Breast epithelium (tissue), 3 donors: ENCODE measurements around the gene KRTAP10-9.

ENCODE experiments used
- CTCF ChIP-seq, 3 donors: fragments of 450-650 bp; IDR thresholded peaks; one replicate each; pipeline ENCODE4 v1.5.1; 2016 to 2017; ENCODE audit warnings: antibody characterized with exemption in 3 of 3, mild to moderate bottlenecking in 3 of 3, moderate library complexity in 3 of 3
- POLR2AphosphoS5 ChIP-seq, 3 donors: sonication (generic); formaldehyde crosslinking; IDR thresholded peaks; one replicate each; pipeline ENCODE4 v1.6.1; 2017; ENCODE audit warnings: antibody characterized with exemption in 3 of 3

- no peak for TF ChIP-seq CTCF (IDR thresholded peaks at IDR 0.05)
- TF ChIP-seq POLR2AphosphoS5 (IDR thresholded peaks at IDR 0.05), result no peak
Observed at GRCh38 chr21:44579833-44580144, 47.1 kb upstream of the KRTAP10-9 start.
